Tibial nerve (tissue), 4 donors: ENCODE results near the gene DIP2C. TPM values are rescaled to one million over a fixed set of nuclear protein-coding genes. Genes with fewer than 3 reads are reported as not detected.
"Not testable (repeated sequence)": the region's sequence is repeated elsewhere in the genome, so short reads cannot be mapped to it uniquely, and the experiment has no call there.

ENCODE experiments used
- DNase-seq, 2 donors: peaks; one replicate each; pipeline ENCODE4 v3.0.0-alpha.2; 2019; ENCODE audit warnings: low spot score in 2 of 2
- H3K27ac ChIP-seq, 4 donors: fragments of 200-600 bp; sonication (generic) in 3 of 4; one replicate each; pipeline ENCODE4 v1.5.1; 2017 to 2019; ENCODE audit warnings: mild to moderate bottlenecking in 1 of 4
- H3K27me3 ChIP-seq, 2 donors: fragments of 200-600 bp; sonication (generic) in 1 of 2; one replicate each; pipeline versions ENCODE4 v1.5.1 to v1.6.0; 2017 to 2019
- H3K36me3 ChIP-seq, 3 donors: fragments of 200-600 bp; sonication (generic); one replicate each; pipeline ENCODE4 v1.5.1; 2018 to 2019
- H3K4me1 ChIP-seq, 4 donors: fragments of 200-600 bp; sonication (generic) in 3 of 4; one replicate each; pipeline ENCODE4 v1.5.1; 2017 to 2019
- H3K4me3 ChIP-seq, 4 donors: fragments of 200-600 bp; sonication (generic) in 3 of 4; one replicate each; pipeline ENCODE4 v1.5.1; 2017 to 2019; ENCODE audit warnings: mild to moderate bottlenecking in 1 of 4, moderate library complexity in 1 of 4
- H3K9me3 ChIP-seq, 4 donors: fragments of 200-600 bp; sonication (generic) in 3 of 4; one replicate each; pipeline ENCODE4 v1.5.1; 2017 to 2019
- EP300 ChIP-seq, 2 donors: sonication (generic); formaldehyde crosslinking; IDR thresholded peaks; one replicate each; pipeline ENCODE4 v1.6.1; 2017; ENCODE audit warnings: antibody characterized with exemption in 2 of 2, mild to moderate bottlenecking in 1 of 2
- POLR2A ChIP-seq, 2 donors: fragments of 450-650 bp; IDR thresholded peaks; one replicate each; pipeline ENCODE4 v1.6.1; 2017; ENCODE audit warnings: antibody characterized with exemption in 2 of 2, mild to moderate bottlenecking in 2 of 2, moderate library complexity in 2 of 2
- WGBS, 2 donors: methylation state at CpG; one replicate each; pipeline ENCODE4 v1.1.5; 2018; 5-methylcytosine and 5-hydroxymethylcytosine counted together
- total RNA-seq, 4 donors: library from RNA; depleted of rRNA; stranded (reverse); fragments of >200 nt; gene quantifications; one replicate each; pipeline ENCODE4 v1.1.0, GENCODE V29; 2016
- TF ChIP-seq, protein P1 (sequence below), 5 experiments: fragments of 200-600 bp in 3 of 5; fragments of 450-650 bp in 2 of 5; sonication (generic) in 3 of 5; IDR thresholded peaks; one replicate each; pipeline ENCODE4 v1.5.1; 2016 to 2019; ENCODE audit warnings: antibody characterized with exemption in 5 of 5, mild to moderate bottlenecking in 3 of 5, moderate library complexity in 2 of 5

DIP2C gene
- total RNA-seq, 4 donors from 2014 or later = 31.4 to 46.5 (median 36.0) TPM

DNA sequence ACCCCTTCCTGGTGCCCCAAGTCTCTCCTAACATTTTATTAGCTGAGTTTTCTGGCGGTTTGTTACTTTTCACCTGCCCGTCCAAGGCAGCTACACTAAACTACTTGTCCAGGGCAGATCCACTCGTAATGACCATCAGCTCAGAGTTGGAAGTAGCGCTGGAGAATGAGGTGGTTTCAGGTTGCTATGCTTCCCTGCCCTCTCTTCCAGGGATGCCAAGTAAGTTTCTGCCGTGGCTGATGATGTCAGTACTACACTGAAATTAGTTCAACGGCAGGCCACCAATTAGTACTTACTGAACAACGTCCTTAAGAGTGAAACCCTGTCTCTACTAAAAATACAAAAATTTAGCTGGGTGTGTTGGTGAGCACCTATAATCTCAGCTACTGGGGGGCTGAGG is 55.2 kb downstream of the DIP2C start:
- TF ChIP-seq, protein P1, sequence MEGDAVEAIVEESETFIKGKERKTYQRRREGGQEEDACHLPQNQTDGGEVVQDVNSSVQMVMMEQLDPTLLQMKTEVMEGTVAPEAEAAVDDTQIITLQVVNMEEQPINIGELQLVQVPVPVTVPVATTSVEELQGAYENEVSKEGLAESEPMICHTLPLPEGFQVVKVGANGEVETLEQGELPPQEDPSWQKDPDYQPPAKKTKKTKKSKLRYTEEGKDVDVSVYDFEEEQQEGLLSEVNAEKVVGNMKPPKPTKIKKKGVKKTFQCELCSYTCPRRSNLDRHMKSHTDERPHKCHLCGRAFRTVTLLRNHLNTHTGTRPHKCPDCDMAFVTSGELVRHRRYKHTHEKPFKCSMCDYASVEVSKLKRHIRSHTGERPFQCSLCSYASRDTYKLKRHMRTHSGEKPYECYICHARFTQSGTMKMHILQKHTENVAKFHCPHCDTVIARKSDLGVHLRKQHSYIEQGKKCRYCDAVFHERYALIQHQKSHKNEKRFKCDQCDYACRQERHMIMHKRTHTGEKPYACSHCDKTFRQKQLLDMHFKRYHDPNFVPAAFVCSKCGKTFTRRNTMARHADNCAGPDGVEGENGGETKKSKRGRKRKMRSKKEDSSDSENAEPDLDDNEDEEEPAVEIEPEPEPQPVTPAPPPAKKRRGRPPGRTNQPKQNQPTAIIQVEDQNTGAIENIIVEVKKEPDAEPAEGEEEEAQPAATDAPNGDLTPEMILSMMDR (IDR thresholded peaks at IDR 0.05) = no peak
- TF ChIP-seq EP300 (IDR thresholded peaks at IDR 0.05) (no peak), POLR2A (IDR thresholded peaks at IDR 0.05) (no peak)
- no peaks in the 10 kb centered on the region for H3K9me3 ChIP-seq
- no peaks in the 10 kb centered on the region for H3K27me3 ChIP-seq
- WGBS, 2 donors = 65 to 76% methylated on average over 7 of the region's 7 CpGs
- H3K36me3 ChIP-seq = no peaks in the 10 kb centered on the region
- peak overlapping the region; percentile 17 to 78 (median 46) for H3K27ac ChIP-seq
- H3K4me3 ChIP-seq = no peak overlapping the region
- H3K4me1 ChIP-seq = peaks cover 0 to 44% (median 12%) of the 10 kb centered on the region in 4 donors
- DNase-seq = no peak

DNA sequence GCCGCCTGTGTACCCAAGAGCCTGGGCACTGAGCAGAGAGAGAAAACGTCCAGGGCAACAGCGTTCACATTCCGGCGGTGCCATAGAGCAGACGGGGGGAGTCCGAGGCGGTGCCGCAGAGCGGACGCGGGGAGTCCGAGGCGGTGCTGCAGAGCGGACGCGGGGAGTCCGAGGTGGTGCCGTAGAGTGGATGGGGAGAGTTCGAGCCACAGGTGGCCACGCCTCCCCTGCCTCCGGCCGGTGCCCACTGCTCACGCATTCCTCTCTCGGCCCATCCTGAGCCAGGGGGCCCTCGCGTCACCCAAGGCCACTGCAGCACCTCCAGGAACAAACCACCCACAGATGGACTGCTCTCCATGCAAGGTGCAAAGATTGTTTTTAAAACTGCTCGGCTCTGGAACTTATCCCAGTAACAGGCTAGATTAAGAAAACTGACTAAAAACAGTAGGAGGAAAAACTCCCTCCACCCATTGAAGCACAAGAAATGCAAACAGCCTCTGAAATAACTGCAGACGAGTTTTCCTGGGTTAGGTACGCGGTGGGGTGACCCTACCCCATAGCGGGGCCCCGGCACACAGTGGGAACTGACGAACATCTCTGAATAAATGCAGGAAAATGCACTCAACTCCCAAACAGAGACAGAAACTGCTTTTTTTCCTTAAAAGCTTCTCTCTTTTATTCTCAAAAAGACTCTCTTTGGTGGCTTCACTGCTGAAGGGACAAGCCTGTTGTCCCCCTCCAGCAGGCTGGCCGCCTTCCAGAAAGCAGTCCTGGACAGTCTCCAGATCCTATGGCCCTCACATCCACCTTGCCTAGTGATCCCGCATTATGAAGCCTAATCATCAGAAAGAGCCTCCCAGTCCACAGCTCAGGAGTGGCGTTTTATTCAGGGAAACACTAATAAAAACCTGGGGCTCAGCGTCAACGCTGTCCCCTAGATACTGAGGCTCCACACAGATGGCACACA is 55.9 kb downstream of the DIP2C start:
- Histone ChIP-seq H3K27ac (peak overlapping the region; percentile 17 to 78 (median 46)), H3K4me3 (no peak overlapping the region), H3K9me3 (no peaks in the 10 kb centered on the region), H3K27me3 (no peaks in the 10 kb centered on the region), H3K4me1 (peaks cover 0 to 51% (median 12%) of the 10 kb centered on the region in 4 donors), H3K36me3 (no peaks in the 10 kb centered on the region)
- DNase-seq = no peak
- 72 to 76% methylated on average over 39 of the region's 39 CpGs for WGBS, 2 donors
- TF ChIP-seq, protein P1 (IDR thresholded peaks at IDR 0.05) = no peak
- TF ChIP-seq POLR2A (IDR thresholded peaks at IDR 0.05) (no peak), EP300 (IDR thresholded peaks at IDR 0.05) (no peak)

DNA sequence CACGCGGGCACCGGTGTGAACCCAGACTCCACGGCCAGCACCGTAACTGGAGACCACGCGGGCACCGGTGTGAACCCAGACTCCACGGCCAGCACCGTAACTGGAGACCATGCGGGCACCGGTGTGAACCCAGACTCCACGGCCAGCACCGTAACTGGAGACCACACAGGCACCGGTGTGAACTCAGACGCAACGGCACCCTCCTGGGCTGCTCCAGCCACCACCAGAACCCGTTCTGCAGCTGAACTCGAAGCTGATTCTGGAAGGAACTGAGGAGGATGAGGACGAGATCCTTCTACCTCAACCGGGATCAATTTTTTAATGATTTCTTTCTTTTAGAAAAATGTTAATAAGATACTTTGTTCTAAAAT is 56.7 kb downstream of the DIP2C start:
- WGBS, 2 donors = 95 to 98% methylated on average over 14 of the region's 21 CpGs
- H3K27me3 ChIP-seq, H3K36me3 ChIP-seq, DNase-seq, H3K9me3 ChIP-seq, H3K4me3 ChIP-seq: not testable (repeated sequence)
- H3K27ac ChIP-seq = peak overlapping the region in 1 of 4 donors; percentile 78
- H3K4me1 ChIP-seq = peaks cover 0 to 54% (median 11%) of the 10 kb centered on the region in 4 donors

DNA sequence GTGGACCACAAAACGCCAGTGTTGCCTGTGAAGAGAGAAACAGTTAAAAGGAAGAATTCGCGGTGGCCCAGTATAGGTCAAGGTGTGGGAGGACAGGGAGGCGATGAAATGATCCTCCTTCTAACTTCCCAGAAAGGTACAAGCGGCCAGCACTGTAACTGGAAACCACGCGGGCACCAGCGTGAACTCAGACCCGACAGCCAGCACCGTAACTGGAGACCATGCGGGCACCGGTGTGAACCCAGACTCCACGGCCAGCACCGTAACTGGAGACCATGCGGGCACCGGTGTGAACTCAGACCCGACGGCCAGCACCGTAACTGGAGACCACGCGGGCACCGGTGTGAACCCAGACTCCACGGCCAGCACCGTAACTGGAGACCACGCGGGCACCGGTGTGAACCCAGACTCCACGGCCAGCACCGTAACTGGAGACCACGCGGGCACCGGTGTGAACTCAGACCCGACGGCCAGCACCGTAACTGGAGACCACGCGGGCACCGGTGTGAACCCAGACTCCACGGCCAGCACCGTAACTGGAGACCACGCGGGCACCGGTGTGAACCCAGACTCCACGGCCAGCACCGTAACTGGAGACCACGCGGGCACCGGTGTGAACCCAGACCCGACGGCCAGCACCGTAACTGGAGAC is 57.2 kb downstream of the DIP2C start:
- not testable (repeated sequence) for H3K36me3 ChIP-seq, H3K27me3 ChIP-seq, H3K4me3 ChIP-seq, DNase-seq, H3K9me3 ChIP-seq
- Histone ChIP-seq H3K27ac (peak overlapping the region in 2 of 4 donors; percentile 38 to 52), H3K4me1 (peaks cover 0 to 54% (median 9%) of the 10 kb centered on the region in 4 donors)
- 86 to 91% methylated on average over 11 to 13 of the region's 51 CpGs for WGBS, 2 donors

DNA sequence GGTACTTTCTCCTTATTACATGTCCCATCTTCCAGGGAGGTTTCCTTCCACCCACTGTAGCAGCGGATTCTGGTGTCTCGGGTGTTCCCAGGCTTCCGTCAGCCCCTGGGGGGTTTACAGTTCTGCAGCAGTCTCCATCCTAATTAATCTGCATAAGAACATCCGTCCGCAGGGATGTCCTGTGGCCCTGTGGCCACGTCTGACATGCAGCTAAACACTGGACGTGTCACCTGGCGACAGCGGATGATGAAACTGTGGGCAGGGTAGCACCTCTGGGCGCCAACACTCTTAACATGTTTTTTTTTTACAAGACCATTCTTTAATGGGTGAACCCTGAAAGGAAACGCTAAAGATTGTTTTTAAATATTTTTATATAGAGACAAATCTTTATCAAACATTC is 58.2 kb downstream of the DIP2C start:
- H3K4me1 ChIP-seq = peaks cover 0 to 62% (median 14%) of the 10 kb centered on the region in 4 donors
- H3K27me3 ChIP-seq = no peaks in the 10 kb centered on the region
- no peak overlapping the region for H3K4me3 ChIP-seq
- no peak for DNase-seq
- H3K27ac ChIP-seq = peak overlapping the region in 1 of 4 donors; percentile 45
- WGBS, 2 donors = 90 to 91% methylated on average over 11 of the region's 11 CpGs
- no peak for TF ChIP-seq POLR2A (IDR thresholded peaks at IDR 0.05)
- TF ChIP-seq EP300 (IDR thresholded peaks at IDR 0.05) = no peak
- TF ChIP-seq, protein P1 (IDR thresholded peaks at IDR 0.05) = no peak
- no peaks in the 10 kb centered on the region for H3K36me3 ChIP-seq
- H3K9me3 ChIP-seq = no peaks in the 10 kb centered on the region

DNA sequence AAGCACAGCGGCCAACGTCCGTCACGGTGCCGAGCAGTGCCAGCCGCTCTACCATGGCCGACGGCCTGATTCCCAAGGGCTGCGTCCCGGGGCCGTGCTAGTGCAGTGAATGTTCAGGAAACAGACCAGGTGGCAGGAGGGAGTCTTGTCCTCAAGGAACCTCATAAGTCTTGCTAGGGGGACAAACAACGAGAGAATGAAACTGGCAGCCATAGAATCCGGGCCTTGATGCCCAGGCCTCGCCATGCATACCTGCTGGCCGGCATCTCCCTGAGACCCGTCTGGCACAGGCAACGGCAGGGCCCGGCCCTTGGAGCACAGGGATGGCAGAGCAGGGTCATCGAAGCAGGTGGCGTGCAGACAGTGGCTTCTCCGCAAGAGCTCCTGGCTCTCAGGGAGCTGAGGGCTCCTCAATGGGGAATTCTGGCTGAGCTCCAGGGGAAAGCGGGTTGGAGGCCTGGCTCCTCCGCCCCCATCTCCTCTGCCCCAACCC is 58.8 kb downstream of the DIP2C start:
- Histone ChIP-seq H3K36me3 (no peaks in the 10 kb centered on the region), H3K4me1 (peaks cover 3 to 65% (median 18%) of the 10 kb centered on the region in 4 donors), H3K9me3 (no peaks in the 10 kb centered on the region), H3K27me3 (no peaks in the 10 kb centered on the region), H3K27ac (peak overlapping the region in 2 of 4 donors; percentile 44 to 45), H3K4me3 (no peak overlapping the region)
- WGBS, 2 donors = 81% methylated on average over 23 of the region's 23 CpGs
- TF ChIP-seq EP300 (IDR thresholded peaks at IDR 0.05) = no peak
- TF ChIP-seq, protein P1 (IDR thresholded peaks at IDR 0.05) = no peak
- no peak for TF ChIP-seq POLR2A (IDR thresholded peaks at IDR 0.05)
- DNase-seq = no peak
